ENCODE data around the gene SLC25A13. TPM values are rescaled to one million over a fixed set of nuclear protein-coding genes. Genes with fewer than 3 reads are reported as not detected.

Gene SLC25A13
- total RNA-seq, 1 experiment from 2014 or later: 52.5 TPM

DNA sequence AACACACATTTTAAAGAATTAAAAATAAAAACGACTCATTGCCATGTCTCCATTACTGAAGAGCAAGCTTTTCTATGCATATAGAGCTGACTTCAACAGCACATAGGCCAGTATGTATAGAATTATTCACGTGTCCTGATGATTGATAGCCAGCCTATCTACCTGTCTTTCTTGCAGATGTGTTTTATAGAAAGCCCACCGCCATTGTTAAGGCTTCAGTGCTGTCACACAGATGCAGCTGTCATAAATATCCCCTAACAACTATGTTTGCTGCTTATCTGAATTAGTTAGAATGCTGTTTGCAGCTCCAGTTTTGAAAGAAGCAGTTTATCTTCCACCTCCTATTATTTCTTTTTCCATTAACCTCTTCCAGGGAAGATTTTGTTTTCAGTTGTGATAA, 235.9 kb downstream of the SLC25A13 start:
- TF ChIP-seq, protein P1, sequence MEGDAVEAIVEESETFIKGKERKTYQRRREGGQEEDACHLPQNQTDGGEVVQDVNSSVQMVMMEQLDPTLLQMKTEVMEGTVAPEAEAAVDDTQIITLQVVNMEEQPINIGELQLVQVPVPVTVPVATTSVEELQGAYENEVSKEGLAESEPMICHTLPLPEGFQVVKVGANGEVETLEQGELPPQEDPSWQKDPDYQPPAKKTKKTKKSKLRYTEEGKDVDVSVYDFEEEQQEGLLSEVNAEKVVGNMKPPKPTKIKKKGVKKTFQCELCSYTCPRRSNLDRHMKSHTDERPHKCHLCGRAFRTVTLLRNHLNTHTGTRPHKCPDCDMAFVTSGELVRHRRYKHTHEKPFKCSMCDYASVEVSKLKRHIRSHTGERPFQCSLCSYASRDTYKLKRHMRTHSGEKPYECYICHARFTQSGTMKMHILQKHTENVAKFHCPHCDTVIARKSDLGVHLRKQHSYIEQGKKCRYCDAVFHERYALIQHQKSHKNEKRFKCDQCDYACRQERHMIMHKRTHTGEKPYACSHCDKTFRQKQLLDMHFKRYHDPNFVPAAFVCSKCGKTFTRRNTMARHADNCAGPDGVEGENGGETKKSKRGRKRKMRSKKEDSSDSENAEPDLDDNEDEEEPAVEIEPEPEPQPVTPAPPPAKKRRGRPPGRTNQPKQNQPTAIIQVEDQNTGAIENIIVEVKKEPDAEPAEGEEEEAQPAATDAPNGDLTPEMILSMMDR (conservative IDR thresholded peaks at IDR 0.05): no peak
- TF ChIP-seq EZH2 (IDR thresholded peaks at IDR 0.05; ENCODE audit: low read depth): no peak
- DNase-seq: no peak
- no TSS peak for BruUV-seq (replicated peaks)
- Histone ChIP-seq H2AFZ (no peak overlapping the region), H3K4me1 (replicated peaks; ENCODE audit: insufficient read depth) (peaks cover 34% of the 10 kb centered on the region), H4K20me1 (ENCODE audit: insufficient read depth) (no peaks in the 10 kb centered on the region), H3K36me3 (ENCODE audit: low read depth) (no peaks in the 10 kb centered on the region), H3K9me3 (ENCODE audit: insufficient read depth, low read depth) (no peaks in the 10 kb centered on the region; the same call in 1 of the 2 replicates), H3K4me3 (no peak overlapping the region), H3K27me3 (ENCODE audit: insufficient read depth, low read depth) (no peaks in the 10 kb centered on the region), H3K79me2 (ENCODE audit: low read depth) (no peaks in the 10 kb centered on the region), H3K27ac (no peak overlapping the region), H3K9me2 (ENCODE audit: insufficient read depth) (no peaks in the 10 kb centered on the region), H3K4me2 (peak overlapping the region; percentile 39; the same call in 1 of the 2 replicates), H3F3A (ENCODE audit: insufficient read depth, low read depth) (peaks cover 15% of the 10 kb centered on the region)
- ChIA-PET POLR2A (ENCODE audit: unreplicated experiment) (interaction anchor here (1.0 kb wide), 1 partner anchor 19 kb away, joined by 3 read pairs; no protein-coding TSS in a partner anchor), CTCF (interaction anchor here (0.6 kb wide), 1 partner anchor 9 kb away, joined by 8 read pairs; no protein-coding TSS in a partner anchor)
- intact Hi-C loops (cut with micrococcal nuclease; ENCODE audit: unreplicated experiment): loop anchor here (1.0 to 10.0 kb wide), 2 partner anchors 49 to 619 kb away; partner anchors contain the start of gene SEM1

GRCh38 chr7:96084881-96085553, 236.9 kb downstream of the SLC25A13 start:
- peak overlapping the region; percentile 44 for H3K4me2 ChIP-seq
- TF ChIP-seq EZH2 (IDR thresholded peaks at IDR 0.05; ENCODE audit: low read depth): no peak
- TF ChIP-seq, protein P1 (conservative IDR thresholded peaks at IDR 0.05): no peak
- ChIA-PET POLR2A (ENCODE audit: unreplicated experiment) (interaction anchor here (0.6 kb wide), 6 partner anchors 44 to 464 kb away, joined by 3 to 8 read pairs (median 5); no protein-coding TSS in a partner anchor), CTCF (interaction anchor here (0.6 to 1.0 kb wide), 2 partner anchors 8 to 42 kb away, joined by 3 to 8 read pairs; no protein-coding TSS in a partner anchor)
- H3K27me3 ChIP-seq (ENCODE audit: insufficient read depth, low read depth): no peaks in the 10 kb centered on the region
- H3K9me2 ChIP-seq (ENCODE audit: insufficient read depth): no peaks in the 10 kb centered on the region
- no peak overlapping the region for H2AFZ ChIP-seq
- intact Hi-C loops (cut with micrococcal nuclease; ENCODE audit: unreplicated experiment): loop anchor here (1.0 to 10.0 kb wide), 2 partner anchors 50 to 620 kb away; partner anchors contain the start of gene SEM1
- no peaks in the 10 kb centered on the region; the same call in 1 of the 2 replicates for H3K9me3 ChIP-seq (ENCODE audit: insufficient read depth, low read depth)
- peak overlapping the region; percentile 70 for H3K27ac ChIP-seq
- no peak overlapping the region for H3K4me3 ChIP-seq
- peaks cover 34% of the 10 kb centered on the region for H3K4me1 ChIP-seq (replicated peaks; ENCODE audit: insufficient read depth)
- DNase-seq: peak; percentile 41 to 91
- H3K79me2 ChIP-seq (ENCODE audit: low read depth): no peaks in the 10 kb centered on the region
- no TSS peak for BruUV-seq (replicated peaks)
- H3K36me3 ChIP-seq (ENCODE audit: low read depth): no peaks in the 10 kb centered on the region
- no peaks in the 10 kb centered on the region for H4K20me1 ChIP-seq (ENCODE audit: insufficient read depth)
- H3F3A ChIP-seq (ENCODE audit: insufficient read depth, low read depth): peaks cover 15% of the 10 kb centered on the region

- ChIA-PET POLR2A (ENCODE audit: unreplicated experiment) (no interaction called here), CTCF (no interaction called here)
- Histone ChIP-seq H3K36me3 (ENCODE audit: low read depth) (no peaks in the 10 kb centered on the region), H3F3A (ENCODE audit: insufficient read depth, low read depth) (peaks cover 11% of the 10 kb centered on the region), H3K4me2 (no peak overlapping the region), H3K9me2 (ENCODE audit: insufficient read depth) (no peaks in the 10 kb centered on the region), H2AFZ (no peak overlapping the region), H3K79me2 (ENCODE audit: low read depth) (no peaks in the 10 kb centered on the region), H3K9me3 (ENCODE audit: insufficient read depth, low read depth) (no peaks in the 10 kb centered on the region), H3K4me3 (no peak overlapping the region), H3K4me1 (replicated peaks; ENCODE audit: insufficient read depth) (peaks cover 9% of the 10 kb centered on the region), H3K27ac (no peak overlapping the region), H4K20me1 (ENCODE audit: insufficient read depth) (no peaks in the 10 kb centered on the region), H3K27me3 (ENCODE audit: insufficient read depth, low read depth) (no peaks in the 10 kb centered on the region)
- intact Hi-C loops (cut with micrococcal nuclease; ENCODE audit: unreplicated experiment): loop anchor here (10.0 kb wide), 1 partner anchor 625 kb away; the partner anchor contains the start of gene SEM1
- no peak for DNase-seq
- no TSS peak for BruUV-seq (replicated peaks)
- no peak for TF ChIP-seq EZH2 (IDR thresholded peaks at IDR 0.05; ENCODE audit: low read depth)
- TF ChIP-seq, protein P1 (conservative IDR thresholded peaks at IDR 0.05): no peak
Observed at GRCh38 chr7:96080027-96080426, 241.9 kb downstream of the SLC25A13 start.

All from PC-9 (cell line).